MM.1S (cell line): Measurements from ENCODE around the gene VEZF1.

ENCODE experiments used
- EZH2 ChIP-seq: fragments of 300-600 bp; sonication (generic); optimal IDR thresholded peaks from 2 replicates; pipeline ENCODE3; 2017; ENCODE audit warnings: low read depth, mild to moderate bottlenecking, antibody characterized with exemption, low read length, mixed read lengths
- TF ChIP-seq, protein P1 (sequence below): fragments of 300-600 bp; sonication (generic); IDR thresholded peaks from 2 replicates; pipeline ENCODE4 v1.5.1; 2016; ENCODE audit warnings: antibody characterized with exemption, low read length, mixed read lengths

DNA sequence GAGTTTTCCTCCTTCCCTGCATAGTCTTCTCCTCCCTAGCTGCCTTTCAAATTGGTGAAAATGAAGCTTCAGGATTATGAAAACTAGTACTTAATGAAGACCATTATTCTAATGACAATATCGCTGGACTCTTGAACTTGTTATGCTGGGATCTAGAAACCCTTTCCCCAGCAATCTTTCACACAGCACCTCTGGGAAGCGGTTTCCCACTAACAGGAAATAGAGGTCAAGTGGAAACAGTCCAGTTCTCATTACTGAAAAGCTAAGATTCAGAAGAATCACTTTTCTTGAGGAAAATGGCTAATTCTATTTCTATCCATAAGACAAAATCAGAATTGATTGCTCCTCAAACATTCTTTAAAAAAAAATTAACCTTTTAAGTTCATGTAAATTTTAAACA lies 2.0 kb upstream of the VEZF1 start:
- TF ChIP-seq, protein P1, sequence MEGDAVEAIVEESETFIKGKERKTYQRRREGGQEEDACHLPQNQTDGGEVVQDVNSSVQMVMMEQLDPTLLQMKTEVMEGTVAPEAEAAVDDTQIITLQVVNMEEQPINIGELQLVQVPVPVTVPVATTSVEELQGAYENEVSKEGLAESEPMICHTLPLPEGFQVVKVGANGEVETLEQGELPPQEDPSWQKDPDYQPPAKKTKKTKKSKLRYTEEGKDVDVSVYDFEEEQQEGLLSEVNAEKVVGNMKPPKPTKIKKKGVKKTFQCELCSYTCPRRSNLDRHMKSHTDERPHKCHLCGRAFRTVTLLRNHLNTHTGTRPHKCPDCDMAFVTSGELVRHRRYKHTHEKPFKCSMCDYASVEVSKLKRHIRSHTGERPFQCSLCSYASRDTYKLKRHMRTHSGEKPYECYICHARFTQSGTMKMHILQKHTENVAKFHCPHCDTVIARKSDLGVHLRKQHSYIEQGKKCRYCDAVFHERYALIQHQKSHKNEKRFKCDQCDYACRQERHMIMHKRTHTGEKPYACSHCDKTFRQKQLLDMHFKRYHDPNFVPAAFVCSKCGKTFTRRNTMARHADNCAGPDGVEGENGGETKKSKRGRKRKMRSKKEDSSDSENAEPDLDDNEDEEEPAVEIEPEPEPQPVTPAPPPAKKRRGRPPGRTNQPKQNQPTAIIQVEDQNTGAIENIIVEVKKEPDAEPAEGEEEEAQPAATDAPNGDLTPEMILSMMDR: no peak
- no peak for TF ChIP-seq EZH2
